ENCODE results near the gene AOAH.

DNA sequence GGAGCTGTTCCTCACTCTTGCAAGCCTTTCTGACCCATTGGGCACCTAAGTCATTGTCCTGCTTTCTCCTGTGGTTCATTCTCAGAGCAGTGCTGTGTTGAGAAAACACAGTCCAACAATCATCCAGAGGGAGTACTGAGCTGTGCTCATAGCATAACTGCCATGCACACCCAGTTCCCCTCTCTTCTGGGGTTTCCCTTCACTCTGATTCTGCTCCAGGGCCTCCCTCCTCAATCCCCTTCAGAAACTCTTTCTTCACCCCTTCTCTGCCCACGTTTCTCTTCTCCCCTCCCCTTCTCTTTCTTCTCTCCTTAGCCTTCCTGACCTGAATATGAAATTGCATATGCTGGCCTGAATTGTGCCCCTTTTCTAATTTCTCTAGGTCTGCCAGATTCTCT is 155.8 kb downstream of the AOAH start:
- TF ChIP-seq CTCF (IDR thresholded peaks at IDR 0.05) = no peak
- no peak for TF ChIP-seq POLR2A (IDR thresholded peaks at IDR 0.05)
